ENCODE data around the gene SELENOO. TPM values are rescaled to one million over a fixed set of nuclear protein-coding genes. Genes with fewer than 3 reads are reported as not detected.
A peak's percentile ranks its signal among the peaks of the same experiment; 100 is the strongest.

The SELENOO gene
- total and polyA plus RNA-seq, 2 donors (not counting 1 experiment from before 2014, with no cell fraction given) = 62.1 to 74.6 TPM

- no peak overlapping the region for H3K9ac ChIP-seq (ENCODE audit: low read length)
- ATAC-seq (ENCODE audit: low read depth) (no peak), DNase-seq (peak; percentile 22)
- Mint-ChIP-seq H3K4me1 (peaks cover 27% of the 10 kb centered on the region), H3K27me3 (peaks cover 13% of the 10 kb centered on the region), H3K9me3 (ENCODE audit: insufficient read depth) (no peaks in the 10 kb centered on the region), H3K27ac (peak overlapping the region; percentile 1), H3K4me3 (no peak overlapping the region)
- peaks cover under 1% of the 10 kb centered on the region for H3K79me2 ChIP-seq (ENCODE audit: control insufficient read depth, insufficient read depth, low read length)
- no peaks in the 10 kb centered on the region for H4K20me1 ChIP-seq (ENCODE audit: control insufficient read depth, insufficient read depth, low read length, poor library complexity, severe bottlenecking)
- peaks cover 29 to 30% of the 10 kb centered on the region in 2 donors for H3K4me1 ChIP-seq (ENCODE audit: control insufficient read depth in 2 of 2, insufficient read depth in 2 of 2, low read length in 2 of 2)
- H3K4me2 ChIP-seq (replicated peaks; ENCODE audit: low read depth, low read length, poor library complexity, severe bottlenecking) = peak overlapping the region; percentile 29
- peaks cover 0 to 21% (median under 1%) of the 10 kb centered on the region in 4 experiments for H3K27me3 ChIP-seq (replicated peaks in 1 of 4; ENCODE audit: control extremely low read depth in 1 of 4, control insufficient read depth in 3 of 4, insufficient read depth in 4 of 4, low read length in 3 of 4)
- TF ChIP-seq EZH2 (IDR thresholded peaks at IDR 0.05; ENCODE audit: borderline replicate concordance, insufficient read depth, low read depth, low read length, poor library complexity, severe bottlenecking) (no peak), CTCF (IDR thresholded peaks at IDR 0.05) (no peak)
- peaks cover 0 to 5% (median 0%) of the 10 kb centered on the region in 3 donors for H3K9me3 ChIP-seq (ENCODE audit: control extremely low read depth in 1 of 3, control insufficient read depth in 2 of 3, insufficient read depth in 1 of 3, low read length in 2 of 3)
- no peaks in the 10 kb centered on the region for H3K36me3 ChIP-seq (replicated peaks in 1 of 2; ENCODE audit: control extremely low read depth in 1 of 2, control insufficient read depth in 1 of 2, extremely low read depth in 1 of 2, insufficient read depth in 2 of 2, low read length in 1 of 2)
- 59% methylated on average over 35 of the region's 39 CpGs for WGBS (ENCODE audit: insufficient coverage)
- H2AFZ ChIP-seq (ENCODE audit: insufficient read depth, low read depth, low read length, poor library complexity, severe bottlenecking) = no peak overlapping the region
- H3K27ac ChIP-seq (ENCODE audit: low read length in 2 of 2) = no peak overlapping the region
- ChIA-PET POLR2A (interaction anchor here (1.2 kb wide), 1 partner anchor 12 kb away, joined by 3 read pairs; no protein-coding TSS in a partner anchor), CTCF (no interaction called here)
- intact Hi-C loops (cut with micrococcal nuclease) = no loop called here
- H3K4me3 ChIP-seq (ENCODE audit: control extremely low read depth in 1 of 5, extremely low read depth in 1 of 5, insufficient read depth in 1 of 5, low read depth in 2 of 5, low read length in 4 of 5) = no peak overlapping the region
These were observed 20.7 kb upstream of the SELENOO start for GRCh38 chr22:50179937-50180726.
